ENCODE data around the gene GPATCH3.
A peak's percentile ranks its signal among the peaks of the same experiment; 100 is the strongest.

Gene GPATCH3

DNA sequence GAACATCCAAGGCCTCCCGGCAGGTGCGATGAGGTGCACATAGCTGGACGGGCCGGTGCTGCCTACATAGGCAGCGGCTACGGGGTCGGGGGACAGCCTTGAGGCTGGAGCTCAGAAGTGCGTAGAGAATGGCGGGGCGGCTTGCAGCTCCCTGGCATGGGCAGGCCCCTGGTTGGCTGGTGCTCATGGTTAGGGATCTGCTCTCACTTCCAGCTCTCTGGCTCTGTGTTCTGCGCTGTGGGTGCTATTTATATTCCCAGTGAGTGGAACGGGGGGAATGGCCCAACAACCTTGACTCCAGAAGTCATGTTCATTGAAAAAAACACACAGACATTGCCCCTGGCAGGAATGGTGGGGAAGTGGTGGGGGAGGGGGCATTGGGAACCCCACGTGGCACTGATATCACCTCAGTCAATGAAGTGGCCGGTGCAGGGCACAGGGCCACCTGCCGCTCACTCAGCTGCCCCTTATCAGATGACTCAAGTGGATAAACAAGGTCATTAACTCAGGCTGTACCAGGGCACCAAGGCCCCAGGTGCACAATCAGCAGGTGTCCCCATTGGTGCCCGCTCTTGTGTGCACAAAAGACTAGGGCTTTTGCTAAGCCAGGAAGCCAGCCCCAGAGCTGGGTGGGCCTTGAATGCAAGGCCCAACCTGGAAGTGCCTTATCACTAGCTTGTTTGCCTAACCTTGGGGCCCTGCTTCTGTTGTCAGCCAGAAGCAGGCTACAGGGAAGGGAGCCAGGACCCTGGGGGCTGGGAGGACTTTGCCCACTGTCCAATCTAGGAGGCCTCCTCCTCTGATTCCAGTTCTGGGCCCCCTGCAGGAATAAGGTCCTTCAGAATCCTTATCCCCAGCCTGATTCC lies 13.7 kb upstream of the GPATCH3 start, which contains the start of gene NR0B2:
TSS of gene NR0B2 (minus strand) at position 222 of the 866 bp plus-strand sequence. CDS start at position 187, 35 bp downstream.
- no peak within 1 kb of the TSS for H3K27ac ChIP-seq (ENCODE audit: insufficient read depth, low read depth, low read length, poor library complexity, severe bottlenecking)
- H3K4me3 ChIP-seq (ENCODE audit: insufficient read depth, low read depth, low read length), result no peak within 1 kb of the TSS
- H3K36me3 ChIP-seq (ENCODE audit: control insufficient read depth, insufficient read depth, low read length), result no peaks in the 10 kb centered on the region
- no peaks in the 10 kb centered on the region for H3K9me3 ChIP-seq (ENCODE audit: control insufficient read depth, low read length)
- WGBS, 2 experiments, result 89 to 90% methylated on average over 16 of the region's 16 CpGs
- H3K4me1 ChIP-seq (ENCODE audit: control insufficient read depth, insufficient read depth, low read length), result no peaks in the 10 kb centered on the region
- no peaks in the 10 kb centered on the region for H3K27me3 ChIP-seq (ENCODE audit: control insufficient read depth, insufficient read depth, low read length, poor library complexity, severe bottlenecking)

- 90 to 91% methylated on average over 5 of the region's 5 CpGs for WGBS, 2 experiments
- Histone ChIP-seq H3K4me1 (ENCODE audit: control insufficient read depth, insufficient read depth, low read length) (no peaks in the 10 kb centered on the region), H3K27me3 (ENCODE audit: control insufficient read depth, insufficient read depth, low read length, poor library complexity, severe bottlenecking) (no peaks in the 10 kb centered on the region), H3K27ac (ENCODE audit: insufficient read depth, low read depth, low read length, poor library complexity, severe bottlenecking) (no peak overlapping the region), H3K9me3 (ENCODE audit: control insufficient read depth, low read length) (no peaks in the 10 kb centered on the region), H3K36me3 (ENCODE audit: control insufficient read depth, insufficient read depth, low read length) (no peaks in the 10 kb centered on the region), H3K4me3 (ENCODE audit: insufficient read depth, low read depth, low read length) (no peak overlapping the region)
These were observed 13.1 kb upstream of the GPATCH3 start for GRCh38 chr1:26913389-26913753.

DNA sequence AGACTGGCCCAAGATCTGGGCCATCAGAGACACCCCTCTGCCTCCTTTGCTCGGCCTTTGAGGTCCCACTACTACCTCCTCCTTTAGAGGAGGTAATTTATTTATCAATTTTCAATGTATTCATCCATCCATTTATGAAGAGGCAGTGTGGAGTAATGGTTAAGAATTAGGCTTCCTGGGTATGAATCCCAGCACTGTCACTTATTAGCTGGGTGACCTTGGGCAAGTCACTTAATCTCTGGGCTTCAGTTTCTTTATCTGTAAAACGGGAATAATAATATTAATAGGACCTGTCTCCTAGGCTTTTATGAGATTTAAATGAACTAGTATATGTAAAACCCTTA lies 11.9 kb upstream of the GPATCH3 start:
- H3K4me3 ChIP-seq (ENCODE audit: insufficient read depth, low read depth, low read length), result no peak overlapping the region
- no peaks in the 10 kb centered on the region for H3K9me3 ChIP-seq (ENCODE audit: control insufficient read depth, low read length)
- no peaks in the 10 kb centered on the region for H3K27me3 ChIP-seq (ENCODE audit: control insufficient read depth, insufficient read depth, low read length, poor library complexity, severe bottlenecking)
- H3K4me1 ChIP-seq (ENCODE audit: control insufficient read depth, insufficient read depth, low read length), result no peaks in the 10 kb centered on the region
- no peak overlapping the region for H3K27ac ChIP-seq (ENCODE audit: insufficient read depth, low read depth, low read length, poor library complexity, severe bottlenecking)
- H3K36me3 ChIP-seq (ENCODE audit: control insufficient read depth, insufficient read depth, low read length), result no peaks in the 10 kb centered on the region
- WGBS, 2 experiments, result 77 to 83% methylated on average over 1 to 2 of the region's 2 CpGs

DNA sequence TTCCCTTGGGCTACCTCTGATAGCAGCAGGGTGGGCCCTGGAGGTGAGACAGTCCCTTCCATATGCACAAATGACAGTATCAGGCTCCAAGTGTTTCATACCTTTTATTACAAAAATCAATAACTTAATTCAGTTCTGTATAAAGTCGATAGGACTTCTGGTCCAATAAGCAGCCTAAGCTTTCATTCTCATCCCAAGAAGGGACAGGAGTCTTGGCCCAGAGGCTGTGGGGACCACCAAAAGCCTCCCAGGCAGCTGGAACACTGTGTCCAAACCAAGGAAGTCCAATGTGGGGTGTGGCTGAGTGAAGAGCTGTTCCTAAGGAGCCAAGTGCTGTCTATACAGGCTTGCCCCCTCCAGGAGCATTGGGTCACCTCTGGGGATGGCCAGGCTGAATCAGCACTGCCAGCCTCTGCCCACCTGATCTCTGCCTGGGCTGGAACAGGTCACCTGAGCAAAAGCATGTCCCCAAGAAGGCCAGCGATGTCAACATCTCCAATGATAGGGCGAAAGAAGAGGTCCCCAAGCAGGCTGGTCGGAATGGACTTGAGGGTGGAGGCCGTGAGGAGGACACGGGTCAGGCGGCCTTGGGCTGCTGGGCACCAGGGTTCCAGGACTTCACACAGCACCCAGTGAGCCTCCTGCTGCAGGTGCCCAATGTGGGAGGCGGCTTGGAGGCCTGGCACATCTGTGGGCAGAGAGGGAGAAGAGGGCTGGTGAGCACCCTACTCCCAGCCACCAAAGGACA lies 11.3 kb upstream of the GPATCH3 start:
- Histone ChIP-seq H3K9me3 (ENCODE audit: control insufficient read depth, low read length) (no peaks in the 10 kb centered on the region), H3K36me3 (ENCODE audit: control insufficient read depth, insufficient read depth, low read length) (no peaks in the 10 kb centered on the region), H3K27me3 (ENCODE audit: control insufficient read depth, insufficient read depth, low read length, poor library complexity, severe bottlenecking) (no peaks in the 10 kb centered on the region), H3K4me3 (ENCODE audit: insufficient read depth, low read depth, low read length) (no peak overlapping the region), H3K27ac (ENCODE audit: insufficient read depth, low read depth, low read length, poor library complexity, severe bottlenecking) (no peak overlapping the region), H3K4me1 (ENCODE audit: control insufficient read depth, insufficient read depth, low read length) (no peaks in the 10 kb centered on the region)
- 89 to 90% methylated on average over 8 of the region's 8 CpGs for WGBS, 2 experiments

DNA sequence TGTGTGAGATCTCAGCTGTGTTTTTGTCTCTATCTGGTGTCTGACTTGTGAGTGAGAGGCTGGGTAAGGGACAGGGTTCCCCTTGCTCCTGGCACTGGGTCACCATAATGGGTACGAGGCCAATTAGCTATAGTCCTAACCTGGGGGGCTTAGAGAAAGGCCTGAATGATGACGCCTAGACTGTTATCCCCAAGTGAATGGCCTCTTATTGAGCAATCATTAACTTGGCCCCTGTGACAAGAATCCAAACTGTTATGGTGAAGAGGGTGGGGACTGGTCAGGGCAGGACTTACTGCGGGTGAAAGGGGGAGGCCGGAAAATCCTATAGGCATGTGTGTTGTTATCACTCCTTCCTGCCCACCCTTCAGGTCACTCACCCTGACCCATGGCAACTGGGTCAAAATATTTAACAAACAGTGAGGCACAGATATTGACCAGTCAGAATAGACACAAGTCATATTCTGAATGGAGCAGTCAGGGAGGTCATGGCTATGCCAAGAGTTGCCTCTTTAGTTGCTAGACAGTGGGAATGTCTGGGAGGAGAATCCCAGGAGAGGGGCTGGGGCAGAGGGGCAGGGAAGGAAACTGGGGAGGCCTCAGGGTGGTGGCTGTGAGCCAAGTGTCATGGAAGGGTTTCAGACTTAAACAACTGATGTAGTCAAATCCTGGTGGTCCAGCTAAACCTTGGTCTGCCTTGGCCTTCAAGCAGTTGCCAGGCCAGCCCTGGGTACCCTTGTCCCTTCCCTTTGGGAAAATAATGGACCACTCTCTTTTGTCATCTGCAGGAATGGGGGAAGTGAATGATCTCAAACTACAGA lies 10.3 kb upstream of the GPATCH3 start:
- no peak overlapping the region for H3K27ac ChIP-seq (ENCODE audit: insufficient read depth, low read depth, low read length, poor library complexity, severe bottlenecking)
- no peaks in the 10 kb centered on the region for H3K36me3 ChIP-seq (ENCODE audit: control insufficient read depth, insufficient read depth, low read length)
- WGBS, 2 experiments, result 87 to 91% methylated on average over 4 of the region's 4 CpGs
- H3K4me1 ChIP-seq (ENCODE audit: control insufficient read depth, insufficient read depth, low read length), result no peaks in the 10 kb centered on the region
- no peak overlapping the region for H3K4me3 ChIP-seq (ENCODE audit: insufficient read depth, low read depth, low read length)
- H3K9me3 ChIP-seq (ENCODE audit: control insufficient read depth, low read length), result no peaks in the 10 kb centered on the region
- H3K27me3 ChIP-seq (ENCODE audit: control insufficient read depth, insufficient read depth, low read length, poor library complexity, severe bottlenecking), result no peaks in the 10 kb centered on the region

- no peaks in the 10 kb centered on the region for H3K9me3 ChIP-seq (ENCODE audit: control insufficient read depth, low read length)
- WGBS, 2 experiments, result 86 to 95% methylated on average over 3 of the region's 3 CpGs
- H3K27me3 ChIP-seq (ENCODE audit: control insufficient read depth, insufficient read depth, low read length, poor library complexity, severe bottlenecking), result no peaks in the 10 kb centered on the region
- no peak overlapping the region for H3K4me3 ChIP-seq (ENCODE audit: insufficient read depth, low read depth, low read length)
- H3K27ac ChIP-seq (ENCODE audit: insufficient read depth, low read depth, low read length, poor library complexity, severe bottlenecking), result no peak overlapping the region
- H3K36me3 ChIP-seq (ENCODE audit: control insufficient read depth, insufficient read depth, low read length), result no peaks in the 10 kb centered on the region
- H3K4me1 ChIP-seq (ENCODE audit: control insufficient read depth, insufficient read depth, low read length), result no peaks in the 10 kb centered on the region
These were observed 9.7 kb upstream of the GPATCH3 start for GRCh38 chr1:26909951-26910342.

DNA sequence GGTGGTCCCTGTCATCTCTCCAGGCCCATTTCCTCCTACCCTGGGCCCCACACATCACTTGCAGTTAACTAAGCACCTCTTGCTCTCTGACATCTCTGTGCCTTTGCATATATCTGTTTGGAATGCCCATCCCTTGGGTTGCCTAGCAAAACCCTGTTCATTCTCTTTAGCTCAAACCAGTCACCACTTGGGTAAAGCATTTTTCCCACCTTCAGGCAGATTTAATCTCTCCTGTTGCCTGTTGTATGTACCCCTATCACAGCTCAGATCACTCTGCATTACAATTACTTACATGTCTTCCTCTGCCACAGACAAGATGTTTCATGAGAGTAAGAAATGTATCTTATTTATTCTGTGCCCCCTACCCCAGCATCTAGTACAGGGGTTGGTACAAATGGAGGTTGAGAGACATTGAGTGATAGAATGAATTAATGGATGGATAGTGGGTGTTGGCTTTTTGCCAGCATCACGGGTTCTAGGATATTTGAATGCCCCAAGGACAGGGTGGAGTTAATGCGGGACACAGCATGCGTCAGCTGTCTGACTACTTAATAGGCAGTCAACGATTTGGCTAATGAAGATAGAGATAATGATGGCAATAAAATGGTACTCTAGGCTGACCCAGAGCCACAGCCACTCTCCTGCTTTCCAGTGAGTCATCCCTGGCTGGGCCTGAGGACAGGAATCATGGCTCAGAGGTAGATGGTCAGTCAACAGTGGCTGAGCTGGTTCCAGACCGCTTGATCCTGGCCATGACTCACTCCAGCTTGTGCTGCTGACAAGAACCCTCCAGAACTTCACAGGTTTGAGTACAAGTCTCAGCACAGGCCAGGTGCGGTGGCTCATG lies 7.0 kb upstream of the GPATCH3 start:
- Histone ChIP-seq H3K9me3 (ENCODE audit: control insufficient read depth, low read length) (no peaks in the 10 kb centered on the region), H3K27me3 (ENCODE audit: control insufficient read depth, insufficient read depth, low read length, poor library complexity, severe bottlenecking) (no peaks in the 10 kb centered on the region), H3K4me3 (ENCODE audit: insufficient read depth, low read depth, low read length) (no peak overlapping the region), H3K4me1 (ENCODE audit: control insufficient read depth, insufficient read depth, low read length) (no peaks in the 10 kb centered on the region), H3K36me3 (ENCODE audit: control insufficient read depth, insufficient read depth, low read length) (no peaks in the 10 kb centered on the region), H3K27ac (ENCODE audit: insufficient read depth, low read depth, low read length, poor library complexity, severe bottlenecking) (no peak overlapping the region)
- 81 to 82% methylated on average over 6 of the region's 6 CpGs for WGBS, 2 experiments

GRCh38 chr1:26900815-26901511 lies 696 bp upstream of the GPATCH3 start:
- Histone ChIP-seq H3K36me3 (ENCODE audit: control insufficient read depth, insufficient read depth, low read length) (peaks cover 8% of the 10 kb centered on the region), H3K27ac (ENCODE audit: insufficient read depth, low read depth, low read length, poor library complexity, severe bottlenecking) (no peak overlapping the region), H3K9me3 (ENCODE audit: control insufficient read depth, low read length) (no peaks in the 10 kb centered on the region), H3K4me3 (ENCODE audit: insufficient read depth, low read depth, low read length) (peak overlapping the region; percentile 96), H3K27me3 (ENCODE audit: control insufficient read depth, insufficient read depth, low read length, poor library complexity, severe bottlenecking) (no peaks in the 10 kb centered on the region), H3K4me1 (ENCODE audit: control insufficient read depth, insufficient read depth, low read length) (peaks cover 6% of the 10 kb centered on the region)
- whole genome bisulfite sequencing, 2 experiments, result 86 to 88% methylated on average over 17 to 18 of the region's 18 CpGs

- 96 to 97% methylated on average over 9 of the region's 9 CpGs for WGBS, 2 experiments
- H3K36me3 ChIP-seq (ENCODE audit: control insufficient read depth, insufficient read depth, low read length), result peaks cover 27% of the 10 kb centered on the region
These were observed 2.9 kb downstream of the GPATCH3 start for GRCh38 chr1:26897351-26897750.

More at GRCh38 chr1:26897351-26897750, 2.9 kb downstream of the GPATCH3 start:
- H3K9me3 ChIP-seq (ENCODE audit: control insufficient read depth, low read length), result no peaks in the 10 kb centered on the region
- no peak overlapping the region for H3K27ac ChIP-seq (ENCODE audit: insufficient read depth, low read depth, low read length, poor library complexity, severe bottlenecking)
- H3K4me3 ChIP-seq (ENCODE audit: insufficient read depth, low read depth, low read length), result no peak overlapping the region
- peaks cover 6% of the 10 kb centered on the region for H3K4me1 ChIP-seq (ENCODE audit: control insufficient read depth, insufficient read depth, low read length)
- H3K27me3 ChIP-seq (ENCODE audit: control insufficient read depth, insufficient read depth, low read length, poor library complexity, severe bottlenecking), result no peaks in the 10 kb centered on the region
